GM12892 (cell line): Measurements from ENCODE around the gene NXPH1.

Experiments used
- POLR2A ChIP-seq: IDR thresholded peaks from 2 replicates; pipeline ENCODE4 v1.6.1; 2011; ENCODE audit warnings: low read depth, low read length, control low read depth
- POLR2AphosphoS5 ChIP-seq: IDR thresholded peaks from 2 replicates; pipeline ENCODE4 v1.6.1; 2011; ENCODE audit warnings: low read depth, low read length, control low read depth

GRCh38 chr7:8783229-8783628, 349.8 kb downstream of the NXPH1 start:
- TF ChIP-seq POLR2A (no peak), POLR2AphosphoS5 (no peak)
